ENCODE results near the gene TEX30. TPM values are rescaled to one million over a fixed set of nuclear protein-coding genes. Genes with fewer than 3 reads are reported as not detected.

TEX30 gene
- total RNA-seq, 2 experiments from 2014 or later: 40.1 to 43.3 TPM

DNA sequence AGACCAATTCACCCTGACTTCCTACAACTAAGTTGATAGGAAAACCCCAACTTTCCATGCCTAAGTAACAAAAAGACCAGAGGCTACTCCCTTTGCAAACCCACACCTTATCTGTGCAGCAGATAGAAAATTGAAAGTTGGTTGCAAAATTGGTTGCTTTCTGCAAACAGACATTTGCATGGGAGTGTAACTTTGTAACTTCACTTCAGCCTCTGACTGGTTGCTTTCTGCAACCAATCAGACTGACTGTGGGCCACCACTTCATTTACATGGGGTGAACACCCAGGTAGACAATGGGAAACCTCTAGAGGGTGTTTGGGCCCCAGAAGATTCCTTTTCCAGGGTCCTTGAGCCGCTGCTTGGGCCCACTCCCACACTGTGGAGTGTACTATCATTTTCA, 9.8 kb downstream of the TEX30 start:
- no peak for DNase-seq
- Mint-ChIP-seq H3K9me3 (ENCODE audit: insufficient read depth) (no peaks in the 10 kb centered on the region), H3K36me3 (ENCODE audit: low read depth) (peaks cover 28% of the 10 kb centered on the region), H3K27ac (no peak overlapping the region), H3K4me3 (no peak overlapping the region), H3K4me1 (ENCODE audit: low read depth) (no peaks in the 10 kb centered on the region), H3K27me3 (ENCODE audit: low read depth) (no peaks in the 10 kb centered on the region)
- ChIA-PET CTCF (no interaction called here), POLR2A (no interaction called here)
- ATAC-seq: no peak

DNA sequence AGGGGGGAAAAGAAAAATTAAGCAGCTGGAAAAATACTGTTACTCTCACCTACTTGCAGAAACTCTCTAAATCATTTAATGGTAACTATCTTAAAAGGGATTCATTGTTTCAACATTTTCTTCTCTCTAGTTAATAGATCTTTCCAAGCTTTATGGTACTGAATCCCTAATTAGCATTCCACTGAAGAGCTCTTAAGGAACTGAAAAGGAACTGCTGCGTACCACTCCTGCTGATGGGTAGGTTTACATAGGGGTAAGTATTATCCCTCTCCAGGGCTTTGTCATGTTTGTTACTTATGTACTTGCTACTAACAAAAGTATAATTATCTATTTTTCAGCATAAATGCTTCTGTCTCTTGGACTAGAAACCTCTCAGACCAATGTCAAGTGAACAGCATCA, 12.5 kb downstream of the TEX30 start:
- Mint-ChIP-seq H3K9me3 (ENCODE audit: insufficient read depth) (no peaks in the 10 kb centered on the region), H3K4me3 (no peak overlapping the region), H3K36me3 (ENCODE audit: low read depth) (peaks cover 10% of the 10 kb centered on the region), H3K4me1 (ENCODE audit: low read depth) (no peaks in the 10 kb centered on the region), H3K27me3 (ENCODE audit: low read depth) (no peaks in the 10 kb centered on the region), H3K27ac (no peak overlapping the region)
- ATAC-seq (no peak), DNase-seq (no peak)
- ChIA-PET CTCF (interaction anchor here (0.6 kb wide), 1 partner anchor 169 kb away, joined by 3 read pairs; no protein-coding TSS in a partner anchor), POLR2A (no interaction called here)

DNA sequence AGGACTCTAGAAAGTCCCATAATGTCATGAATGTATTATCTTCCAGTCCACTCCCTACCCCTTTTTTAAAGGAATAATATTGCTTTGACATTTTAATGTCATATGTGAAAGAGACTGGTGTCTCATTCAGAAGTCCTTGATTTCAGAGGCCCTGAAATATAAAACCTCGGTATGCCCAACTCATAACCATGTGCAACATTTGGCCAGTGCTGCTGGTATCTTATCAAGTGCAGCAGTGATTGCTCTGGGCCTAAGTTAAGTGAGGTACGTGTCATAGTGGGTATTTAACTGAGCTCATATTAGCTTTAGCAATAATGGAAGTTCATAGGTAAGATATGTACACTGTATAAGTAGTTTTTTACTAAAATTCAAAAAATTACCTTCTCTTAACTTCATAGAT, 14.7 kb downstream of the TEX30 start:
- Mint-ChIP-seq H3K27me3 (ENCODE audit: low read depth) (no peaks in the 10 kb centered on the region), H3K27ac (no peak overlapping the region)

DNA sequence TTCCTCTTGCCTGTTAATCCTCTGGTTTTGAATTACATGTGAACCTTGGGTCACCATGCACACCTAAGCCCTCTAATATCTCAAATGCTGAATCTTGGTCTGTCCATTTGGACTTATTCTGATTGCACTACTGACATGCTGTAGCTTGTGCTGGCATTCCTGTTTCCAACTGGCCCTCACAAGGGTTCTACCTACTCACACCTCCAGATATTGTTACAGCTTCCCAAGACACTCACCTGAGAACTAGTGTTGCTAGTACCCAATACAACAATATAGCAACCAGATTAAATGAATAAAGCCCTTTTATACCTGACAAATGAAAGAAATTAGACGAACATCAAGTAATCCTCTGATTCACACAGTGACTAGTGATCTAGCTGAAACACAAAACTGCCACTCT, 16.6 kb downstream of the TEX30 start:
- Mint-ChIP-seq H3K9me3 (ENCODE audit: insufficient read depth) (no peaks in the 10 kb centered on the region), H3K36me3 (ENCODE audit: low read depth) (no peaks in the 10 kb centered on the region), H3K27ac (no peak overlapping the region), H3K4me3 (no peak overlapping the region), H3K27me3 (ENCODE audit: low read depth) (no peaks in the 10 kb centered on the region), H3K4me1 (ENCODE audit: low read depth) (no peaks in the 10 kb centered on the region)
- ATAC-seq (no peak), DNase-seq (no peak)
- POLR2A ChIA-PET: no interaction called here
- CTCF ChIA-PET: interaction anchor here (1.1 to 2.4 kb wide), 2 partner anchors 28 to 43 kb away, joined by 4 to 7 read pairs; no protein-coding TSS in a partner anchor

More for the DNA sequence above, 14.7 kb downstream of the TEX30 start:
- ChIA-PET CTCF (interaction anchor here (1.6 to 2.4 kb wide), 2 partner anchors 10 to 41 kb away, joined by 4 to 7 read pairs; no protein-coding TSS in a partner anchor), POLR2A (no interaction called here)
- Mint-ChIP-seq H3K4me1 (ENCODE audit: low read depth) (no peaks in the 10 kb centered on the region), H3K9me3 (ENCODE audit: insufficient read depth) (no peaks in the 10 kb centered on the region), H3K4me3 (no peak overlapping the region), H3K36me3 (ENCODE audit: low read depth) (no peaks in the 10 kb centered on the region)
- DNase-seq: no peak
- ATAC-seq: no peak

DNA sequence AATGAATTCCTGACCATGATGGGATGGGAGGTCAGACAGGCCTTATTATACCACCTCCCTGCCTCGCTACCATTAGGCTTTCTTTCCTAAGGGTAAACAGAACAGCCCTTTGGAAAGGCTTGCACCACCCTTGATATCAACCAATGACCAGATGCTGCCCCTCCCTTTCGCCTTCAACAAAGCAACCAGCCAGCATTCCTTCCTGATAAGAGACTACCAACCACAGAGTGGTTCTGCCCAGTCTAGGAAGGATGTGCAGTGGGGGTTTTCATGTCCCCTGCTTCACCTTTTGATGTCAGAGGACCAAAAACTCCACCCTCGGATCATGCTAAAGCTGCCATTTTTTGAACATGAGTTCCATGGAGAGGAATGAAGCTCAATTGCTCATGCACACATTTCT, 21.7 kb downstream of the TEX30 start:
- ChIA-PET CTCF (no interaction called here), POLR2A (no interaction called here)
- Mint-ChIP-seq H3K4me3 (no peak overlapping the region), H3K27me3 (ENCODE audit: low read depth) (peaks cover 19% of the 10 kb centered on the region), H3K27ac (no peak overlapping the region), H3K4me1 (ENCODE audit: low read depth) (no peaks in the 10 kb centered on the region), H3K36me3 (ENCODE audit: low read depth) (peaks cover 7% of the 10 kb centered on the region), H3K9me3 (ENCODE audit: insufficient read depth) (peaks cover 2% of the 10 kb centered on the region)
- ATAC-seq (no peak), DNase-seq (no peak)

DNA sequence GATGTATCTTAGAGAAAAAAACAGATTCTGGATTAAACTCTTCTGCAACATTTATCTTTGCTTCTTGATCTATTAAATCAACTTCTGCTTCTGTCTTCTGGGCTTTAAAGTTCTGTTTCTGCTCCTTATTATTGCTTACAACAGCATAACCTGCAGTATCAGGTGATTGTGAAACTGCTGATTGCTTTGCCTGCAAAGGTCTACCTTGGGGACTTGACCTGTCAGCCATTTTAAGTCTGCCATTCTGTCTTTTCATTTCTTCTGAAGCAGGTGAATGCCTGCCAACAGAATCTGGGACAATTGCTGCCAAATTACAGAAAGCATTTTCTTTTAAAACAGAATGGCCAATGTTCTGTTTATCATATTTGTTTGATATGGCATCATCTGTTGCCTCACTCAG, 31.1 kb downstream of the TEX30 start:
- Mint-ChIP-seq H3K27ac (no peak overlapping the region), H3K36me3 (ENCODE audit: low read depth) (no peaks in the 10 kb centered on the region), H3K9me3 (ENCODE audit: insufficient read depth) (peaks cover 3% of the 10 kb centered on the region), H3K4me3 (no peak overlapping the region), H3K27me3 (ENCODE audit: low read depth) (peaks cover 40% of the 10 kb centered on the region), H3K4me1 (ENCODE audit: low read depth) (no peaks in the 10 kb centered on the region)
- CTCF ChIA-PET: no interaction called here
- POLR2A ChIA-PET: no interaction called here
- no peak for ATAC-seq
- no peak for DNase-seq

DNA sequence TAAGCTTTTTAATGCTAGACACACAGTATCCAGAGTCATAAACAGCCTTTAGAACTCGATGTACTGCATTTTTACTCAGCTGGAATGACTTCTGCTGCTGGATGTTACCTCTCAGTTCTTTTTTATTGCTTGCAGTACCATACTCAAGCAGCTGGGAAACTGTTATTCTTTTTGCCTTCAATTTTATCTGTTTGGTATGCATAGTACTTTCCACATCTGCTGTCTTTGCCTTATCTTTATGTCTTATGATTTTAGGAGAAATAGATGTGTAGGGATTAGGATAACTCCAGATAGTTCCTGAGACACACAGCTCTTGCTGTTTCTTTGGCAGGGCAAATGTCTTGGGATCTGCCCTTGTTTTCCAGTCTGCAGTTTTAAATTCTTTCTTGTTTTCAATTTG, 31.5 kb downstream of the TEX30 start:
- no peak overlapping the region for H3K27ac Mint-ChIP-seq
- peaks cover 3% of the 10 kb centered on the region for H3K9me3 Mint-ChIP-seq (ENCODE audit: insufficient read depth)
- ChIA-PET CTCF (no interaction called here), POLR2A (no interaction called here)
- H3K4me1 Mint-ChIP-seq (ENCODE audit: low read depth): no peaks in the 10 kb centered on the region
- ATAC-seq (no peak), DNase-seq (no peak)
- no peak overlapping the region for H3K4me3 Mint-ChIP-seq
- H3K27me3 Mint-ChIP-seq (ENCODE audit: low read depth): peaks cover 38% of the 10 kb centered on the region
- H3K36me3 Mint-ChIP-seq (ENCODE audit: low read depth): no peaks in the 10 kb centered on the region

DNA sequence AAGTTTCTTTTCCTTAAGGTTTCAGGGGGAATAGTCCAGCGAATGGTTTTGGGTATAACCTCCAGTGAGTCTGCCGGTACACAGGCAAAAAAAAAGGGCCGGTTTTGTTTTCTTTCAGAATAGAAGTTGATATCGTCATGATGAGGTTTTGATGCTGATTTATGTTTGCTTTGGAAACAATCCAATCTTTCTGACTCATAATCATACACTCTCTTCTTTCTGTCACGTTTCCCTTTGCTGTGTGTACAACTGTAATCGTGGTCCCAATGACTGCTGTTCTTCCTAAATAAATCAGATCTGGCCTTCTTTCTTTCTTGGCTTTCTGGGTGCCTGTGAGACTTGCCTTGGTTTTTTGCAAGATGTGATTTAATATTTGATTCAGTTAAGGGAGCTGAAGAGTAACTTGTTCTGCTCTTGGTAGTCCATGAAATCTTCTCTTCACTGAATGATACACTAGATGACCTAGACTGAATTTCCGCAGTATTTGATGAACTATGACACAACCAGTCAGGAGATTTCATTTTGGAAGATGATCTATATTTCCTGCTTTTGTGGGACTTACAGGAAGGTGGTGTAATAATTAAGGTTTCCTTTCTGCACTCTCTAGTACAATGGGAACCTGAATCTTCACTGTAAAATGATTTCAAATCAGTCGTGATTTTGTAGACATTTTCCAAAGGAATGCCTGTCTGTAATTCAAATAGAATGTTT, 43.9 kb downstream of the TEX30 start:
- ChIA-PET POLR2A (no interaction called here), CTCF (no interaction called here)
- Mint-ChIP-seq H3K9me3 (ENCODE audit: insufficient read depth) (no peaks in the 10 kb centered on the region), H3K4me3 (no peak overlapping the region), H3K27ac (no peak overlapping the region), H3K36me3 (ENCODE audit: low read depth) (no peaks in the 10 kb centered on the region), H3K4me1 (ENCODE audit: low read depth) (peaks cover 3% of the 10 kb centered on the region), H3K27me3 (ENCODE audit: low read depth) (peaks cover 26% of the 10 kb centered on the region)
- ATAC-seq (no peak), DNase-seq (no peak)

DNA sequence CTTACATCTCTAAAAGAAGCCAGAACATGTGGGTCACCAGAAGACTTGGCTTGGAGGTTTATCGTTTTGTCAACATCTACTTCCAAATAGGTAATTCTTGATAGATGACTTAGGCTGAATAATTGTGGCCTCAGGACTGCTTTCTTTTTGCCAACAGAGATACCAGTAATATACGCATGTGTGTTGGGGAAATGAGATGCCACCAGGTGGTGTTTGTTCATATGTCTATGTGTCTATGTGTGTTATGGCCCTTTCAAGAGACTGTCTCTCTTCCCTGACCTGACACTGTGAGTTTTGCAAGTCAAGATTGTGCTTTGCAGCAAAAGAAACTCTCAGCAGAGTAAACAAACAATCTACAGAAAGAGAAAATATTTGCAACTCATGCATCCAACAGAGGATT, 47.2 kb downstream of the TEX30 start:
- ATAC-seq (peak; percentile 81), DNase-seq (peak; percentile 47)
- Mint-ChIP-seq H3K27me3 (ENCODE audit: low read depth) (peaks cover 41% of the 10 kb centered on the region), H3K9me3 (ENCODE audit: insufficient read depth) (no peaks in the 10 kb centered on the region), H3K36me3 (ENCODE audit: low read depth) (no peaks in the 10 kb centered on the region), H3K4me3 (no peak overlapping the region), H3K4me1 (ENCODE audit: low read depth) (peaks cover 6% of the 10 kb centered on the region), H3K27ac (no peak overlapping the region)
- ChIA-PET POLR2A (no interaction called here), CTCF (interaction anchor here (0.6 to 2.0 kb wide), 2 partner anchors 18 to 140 kb away, joined by 3 to 5 read pairs; no protein-coding TSS in a partner anchor)

DNA sequence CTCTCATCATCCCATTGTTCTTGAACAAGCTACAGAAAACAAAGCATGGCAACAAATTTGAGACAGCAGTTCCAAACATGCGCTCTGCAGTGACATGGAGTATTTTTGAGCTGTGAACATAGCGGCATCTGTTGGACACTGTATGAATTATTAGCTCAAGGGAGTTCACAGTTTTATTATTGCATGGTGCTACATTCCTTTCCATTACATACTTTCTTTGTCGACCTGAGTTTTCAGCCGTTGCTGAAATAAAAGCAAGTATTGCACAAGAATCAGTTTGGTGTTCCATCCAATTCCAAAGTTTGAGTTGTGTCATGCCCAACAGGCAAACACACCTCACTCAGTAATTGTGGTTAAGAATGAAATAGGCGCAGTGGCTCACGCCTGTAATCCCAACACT, 48.7 kb downstream of the TEX30 start:
- Mint-ChIP-seq H3K36me3 (ENCODE audit: low read depth) (no peaks in the 10 kb centered on the region), H3K4me3 (no peak overlapping the region), H3K4me1 (ENCODE audit: low read depth) (peaks cover 6% of the 10 kb centered on the region), H3K27me3 (ENCODE audit: low read depth) (peaks cover 32% of the 10 kb centered on the region), H3K27ac (no peak overlapping the region), H3K9me3 (ENCODE audit: insufficient read depth) (no peaks in the 10 kb centered on the region)
- peak; percentile 27 for DNase-seq
- POLR2A ChIA-PET: no interaction called here
- peak; percentile 50 for ATAC-seq
- CTCF ChIA-PET: interaction anchor here (0.6 to 2.1 kb wide), 10 partner anchors 16 to 169 kb away, joined by 3 to 25 read pairs (median 4); partner anchors contain the start of gene ERCC5

DNA sequence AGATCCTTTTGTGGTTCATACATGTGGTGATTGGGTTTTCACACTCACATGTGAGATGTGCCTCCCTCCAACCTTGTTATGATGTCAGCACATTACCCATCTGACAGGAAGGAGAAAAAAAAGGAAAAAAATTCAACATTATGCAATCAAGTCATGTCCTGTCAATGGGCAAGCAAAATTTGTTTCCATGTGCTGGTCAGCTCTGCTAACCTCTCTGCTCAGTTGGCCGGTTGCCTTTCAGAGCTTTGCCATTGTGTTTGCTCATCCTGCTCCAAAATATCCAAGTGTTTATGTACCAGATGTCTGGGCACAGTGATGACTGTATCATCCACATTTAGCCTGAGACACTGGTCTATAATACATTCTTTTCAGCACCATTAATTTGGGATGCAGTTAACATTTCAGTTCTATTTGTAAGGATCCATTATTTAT, 51.8 kb downstream of the TEX30 start:
- Mint-ChIP-seq H3K4me3 (no peak overlapping the region), H3K9me3 (ENCODE audit: insufficient read depth) (no peaks in the 10 kb centered on the region), H3K27me3 (ENCODE audit: low read depth) (peaks cover 21% of the 10 kb centered on the region), H3K4me1 (ENCODE audit: low read depth) (peaks cover 3% of the 10 kb centered on the region), H3K36me3 (ENCODE audit: low read depth) (no peaks in the 10 kb centered on the region), H3K27ac (no peak overlapping the region)
- POLR2A ChIA-PET: no interaction called here
- ATAC-seq (no peak), DNase-seq (no peak)
- CTCF ChIA-PET: interaction anchor here (1.1 kb wide), 1 partner anchor 149 kb away, joined by 3 read pairs; no protein-coding TSS in a partner anchor

DNA sequence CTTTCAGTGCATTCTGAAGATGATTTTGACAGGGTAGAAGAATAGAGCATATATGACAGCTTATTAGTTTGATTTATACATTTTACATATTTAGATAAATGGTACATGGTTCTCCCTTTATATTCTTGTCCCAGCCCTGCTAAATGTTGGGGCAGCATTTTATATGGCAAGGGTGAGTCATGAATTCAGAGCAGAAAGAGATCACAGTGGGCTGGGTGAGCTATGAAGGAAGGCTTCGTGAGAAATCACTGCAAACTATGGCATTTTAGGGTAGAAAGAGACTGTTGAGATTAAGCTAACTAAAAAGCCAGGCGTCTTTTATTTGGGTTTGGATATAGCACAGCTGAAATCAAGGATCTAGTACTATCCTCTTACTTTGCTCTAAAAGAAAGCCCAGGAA, 54.8 kb downstream of the TEX30 start:
- DNase-seq (no peak), ATAC-seq (no peak)
- Mint-ChIP-seq H3K4me3 (no peak overlapping the region), H3K36me3 (ENCODE audit: low read depth) (no peaks in the 10 kb centered on the region), H3K4me1 (ENCODE audit: low read depth) (peaks cover 3% of the 10 kb centered on the region), H3K27ac (no peak overlapping the region), H3K9me3 (ENCODE audit: insufficient read depth) (no peaks in the 10 kb centered on the region), H3K27me3 (ENCODE audit: low read depth) (peaks cover 15% of the 10 kb centered on the region)
- POLR2A ChIA-PET: no interaction called here
- CTCF ChIA-PET: interaction anchor here (1.3 kb wide), 1 partner anchor 138 kb away, joined by 5 read pairs; no protein-coding TSS in a partner anchor
